ENCODE data around the gene INPP4A. TPM values are rescaled to one million over a fixed set of nuclear protein-coding genes. Genes with fewer than 3 reads are reported as not detected.

The INPP4A gene
- polyA plus RNA-seq, 1 of the 3 experiments (the other 2 are of a cell fraction): 15.0 TPM

- Histone ChIP-seq H3K27ac (ENCODE audit: low read depth in 2 of 2, low read length in 1 of 2) (peak overlapping the region; percentile 15 to 78; a peak in 3 of 4 replicates), H3K4me3 (ENCODE audit: low read depth in 2 of 2, low read length in 1 of 2) (no peak overlapping the region), H4K20me1 (ENCODE audit: insufficient read depth) (peaks cover 74% of the 10 kb centered on the region), H3K4me2 (peak overlapping the region; percentile 55), H3K9ac (no peak overlapping the region), H2AFZ (ENCODE audit: low read depth) (no peak overlapping the region), H3K4me1 (ENCODE audit: control insufficient read depth in 1 of 2, insufficient read depth in 2 of 2, low read depth in 1 of 2, low read length in 1 of 2) (peaks cover 30 to 68% of the 10 kb centered on the region in 2 experiments), H3K36me3 (replicated peaks in 1 of 2; ENCODE audit: control insufficient read depth in 1 of 2, insufficient read depth in 2 of 2, low read length in 1 of 2) (no peaks in the 10 kb centered on the region), H3K79me2 (ENCODE audit: insufficient read depth) (peaks cover 14% of the 10 kb centered on the region), H3K27me3 (ENCODE audit: insufficient read depth) (no peaks in the 10 kb centered on the region), H3K9me2 (no peaks in the 10 kb centered on the region), H3F3A (replicated peaks; ENCODE audit: insufficient read depth) (peaks cover 4% of the 10 kb centered on the region), H3K9me3 (no peaks in the 10 kb centered on the region)
- WGBS (ENCODE audit: low lambda C conversion rate): 18% methylated on average over 4 of the region's 4 CpGs
- POLR2A ChIA-PET: interaction anchor here (0.7 to 1.7 kb wide), 3 partner anchors 8 to 33 kb away, joined by 3 to 4 read pairs (median 3); no protein-coding TSS in a partner anchor
- DNase-seq: peak; percentile 83
- CTCF ChIA-PET: interaction anchor here (0.8 to 2.4 kb wide), 9 partner anchors 8 to 68 kb away, joined by 3 to 8 read pairs (median 4); partner anchors contain the start of gene INPP4A
- no peak for TF ChIP-seq ELF1 (IDR thresholded peaks at IDR 0.05)
- no peak for TF ChIP-seq CTCF (IDR thresholded peaks at IDR 0.05)
- TF ChIP-seq FOXJ3 (CRISPR knock-in tag; IDR thresholded peaks at IDR 0.05): no peak
- TF ChIP-seq NFIC (IDR thresholded peaks at IDR 0.05; ENCODE audit: borderline replicate concordance): peak; percentile 92
- TF ChIP-seq TAF1 (IDR thresholded peaks at IDR 0.05; ENCODE audit: borderline replicate concordance, low read depth, low read length): no peak
- TF ChIP-seq FOXM1 (IDR thresholded peaks at IDR 0.05; ENCODE audit: low read depth): no peak
- TF ChIP-seq EZH2phosphoT487 (IDR thresholded peaks at IDR 0.05; ENCODE audit: borderline replicate concordance, low read depth): no peak
- TF ChIP-seq, protein P1, sequence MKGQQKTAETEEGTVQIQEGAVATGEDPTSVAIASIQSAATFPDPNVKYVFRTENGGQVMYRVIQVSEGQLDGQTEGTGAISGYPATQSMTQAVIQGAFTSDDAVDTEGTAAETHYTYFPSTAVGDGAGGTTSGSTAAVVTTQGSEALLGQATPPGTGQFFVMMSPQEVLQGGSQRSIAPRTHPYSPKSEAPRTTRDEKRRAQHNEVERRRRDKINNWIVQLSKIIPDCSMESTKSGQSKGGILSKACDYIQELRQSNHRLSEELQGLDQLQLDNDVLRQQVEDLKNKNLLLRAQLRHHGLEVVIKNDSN (IDR thresholded peaks at IDR 0.05; ENCODE audit: borderline replicate concordance, low read depth): no peak
- TF ChIP-seq POLR2AphosphoS5 (IDR thresholded peaks at IDR 0.05; ENCODE audit: low read depth, low read length): no peak
- TF ChIP-seq, protein P2, sequence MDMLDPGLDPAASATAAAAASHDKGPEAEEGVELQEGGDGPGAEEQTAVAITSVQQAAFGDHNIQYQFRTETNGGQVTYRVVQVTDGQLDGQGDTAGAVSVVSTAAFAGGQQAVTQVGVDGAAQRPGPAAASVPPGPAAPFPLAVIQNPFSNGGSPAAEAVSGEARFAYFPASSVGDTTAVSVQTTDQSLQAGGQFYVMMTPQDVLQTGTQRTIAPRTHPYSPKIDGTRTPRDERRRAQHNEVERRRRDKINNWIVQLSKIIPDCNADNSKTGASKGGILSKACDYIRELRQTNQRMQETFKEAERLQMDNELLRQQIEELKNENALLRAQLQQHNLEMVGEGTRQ (IDR thresholded peaks at IDR 0.05; ENCODE audit: borderline replicate concordance, low read depth, low read length): no peak
- TF ChIP-seq TEAD4 (IDR thresholded peaks at IDR 0.05; ENCODE audit: borderline replicate concordance, insufficient read depth): no peak
- peak; percentile 58 for TF ChIP-seq CHD2 (IDR thresholded peaks at IDR 0.05; ENCODE audit: low read length, partially characterized antibody)
- TF ChIP-seq, protein P3, sequence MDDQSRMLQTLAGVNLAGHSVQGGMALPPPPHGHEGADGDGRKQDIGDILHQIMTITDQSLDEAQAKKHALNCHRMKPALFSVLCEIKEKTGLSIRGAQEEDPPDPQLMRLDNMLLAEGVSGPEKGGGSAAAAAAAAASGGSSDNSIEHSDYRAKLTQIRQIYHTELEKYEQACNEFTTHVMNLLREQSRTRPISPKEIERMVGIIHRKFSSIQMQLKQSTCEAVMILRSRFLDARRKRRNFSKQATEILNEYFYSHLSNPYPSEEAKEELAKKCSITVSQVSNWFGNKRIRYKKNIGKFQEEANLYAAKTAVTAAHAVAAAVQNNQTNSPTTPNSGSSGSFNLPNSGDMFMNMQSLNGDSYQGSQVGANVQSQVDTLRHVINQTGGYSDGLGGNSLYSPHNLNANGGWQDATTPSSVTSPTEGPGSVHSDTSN (IDR thresholded peaks at IDR 0.05): peak; percentile 91
- peak; percentile 14; the same call in 1 of the 2 replicates for TF ChIP-seq RFX5 (IDR thresholded peaks at IDR 0.05; ENCODE audit: low read length)
- TF ChIP-seq, protein P4, sequence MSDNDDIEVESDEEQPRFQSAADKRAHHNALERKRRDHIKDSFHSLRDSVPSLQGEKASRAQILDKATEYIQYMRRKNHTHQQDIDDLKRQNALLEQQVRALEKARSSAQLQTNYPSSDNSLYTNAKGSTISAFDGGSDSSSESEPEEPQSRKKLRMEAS (IDR thresholded peaks at IDR 0.05; ENCODE audit: low read depth): peak; percentile 19; the same call in 1 of the 2 replicates
- TF ChIP-seq TCF12 (IDR thresholded peaks at IDR 0.05): peak; percentile 91
- peak; percentile 31 for TF ChIP-seq RAD21 (IDR thresholded peaks at IDR 0.05; ENCODE audit: low read length)
- no peak; the same call in 1 of the 2 replicates for TF ChIP-seq RXRA (IDR thresholded peaks at IDR 0.05; ENCODE audit: borderline replicate concordance, low read depth)
- TF ChIP-seq, protein P5, sequence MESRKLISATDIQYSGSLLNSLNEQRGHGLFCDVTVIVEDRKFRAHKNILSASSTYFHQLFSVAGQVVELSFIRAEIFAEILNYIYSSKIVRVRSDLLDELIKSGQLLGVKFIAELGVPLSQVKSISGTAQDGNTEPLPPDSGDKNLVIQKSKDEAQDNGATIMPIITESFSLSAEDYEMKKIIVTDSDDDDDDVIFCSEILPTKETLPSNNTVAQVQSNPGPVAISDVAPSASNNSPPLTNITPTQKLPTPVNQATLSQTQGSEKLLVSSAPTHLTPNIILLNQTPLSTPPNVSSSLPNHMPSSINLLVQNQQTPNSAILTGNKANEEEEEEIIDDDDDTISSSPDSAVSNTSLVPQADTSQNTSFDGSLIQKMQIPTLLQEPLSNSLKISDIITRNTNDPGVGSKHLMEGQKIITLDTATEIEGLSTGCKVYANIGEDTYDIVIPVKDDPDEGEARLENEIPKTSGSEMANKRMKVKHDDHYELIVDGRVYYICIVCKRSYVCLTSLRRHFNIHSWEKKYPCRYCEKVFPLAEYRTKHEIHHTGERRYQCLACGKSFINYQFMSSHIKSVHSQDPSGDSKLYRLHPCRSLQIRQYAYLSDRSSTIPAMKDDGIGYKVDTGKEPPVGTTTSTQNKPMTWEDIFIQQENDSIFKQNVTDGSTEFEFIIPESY (IDR thresholded peaks at IDR 0.05; ENCODE audit: borderline replicate concordance, low read depth): no peak
- peak; percentile 47 to 59; a peak in 2 of 4 replicates for TF ChIP-seq EP300 (IDR thresholded peaks at IDR 0.05; ENCODE audit: borderline replicate concordance in 1 of 2, low read depth in 1 of 2, low read length in 1 of 2)
- TF ChIP-seq REST (IDR thresholded peaks at IDR 0.05; ENCODE audit: low read depth, low read length): peak; percentile 82
- no peak for TF ChIP-seq YY1 (IDR thresholded peaks at IDR 0.05; ENCODE audit: low read depth)
Observed at GRCh38 chr2:98479959-98480524, 35.4 kb downstream of the INPP4A start.

Measured in SK-N-SH (cell line).